IPS-NIHi11 (cell line): ENCODE data around the gene FAM200B.
A peak's percentile ranks its signal among the peaks of the same experiment; 100 is the strongest.

Experiments used
- DNase-seq: peaks from one replicate; pipeline ENCODE4 v3.0.0; 2012; ENCODE audit warnings: mixed read lengths, low spot score

The FAM200B gene

DNA sequence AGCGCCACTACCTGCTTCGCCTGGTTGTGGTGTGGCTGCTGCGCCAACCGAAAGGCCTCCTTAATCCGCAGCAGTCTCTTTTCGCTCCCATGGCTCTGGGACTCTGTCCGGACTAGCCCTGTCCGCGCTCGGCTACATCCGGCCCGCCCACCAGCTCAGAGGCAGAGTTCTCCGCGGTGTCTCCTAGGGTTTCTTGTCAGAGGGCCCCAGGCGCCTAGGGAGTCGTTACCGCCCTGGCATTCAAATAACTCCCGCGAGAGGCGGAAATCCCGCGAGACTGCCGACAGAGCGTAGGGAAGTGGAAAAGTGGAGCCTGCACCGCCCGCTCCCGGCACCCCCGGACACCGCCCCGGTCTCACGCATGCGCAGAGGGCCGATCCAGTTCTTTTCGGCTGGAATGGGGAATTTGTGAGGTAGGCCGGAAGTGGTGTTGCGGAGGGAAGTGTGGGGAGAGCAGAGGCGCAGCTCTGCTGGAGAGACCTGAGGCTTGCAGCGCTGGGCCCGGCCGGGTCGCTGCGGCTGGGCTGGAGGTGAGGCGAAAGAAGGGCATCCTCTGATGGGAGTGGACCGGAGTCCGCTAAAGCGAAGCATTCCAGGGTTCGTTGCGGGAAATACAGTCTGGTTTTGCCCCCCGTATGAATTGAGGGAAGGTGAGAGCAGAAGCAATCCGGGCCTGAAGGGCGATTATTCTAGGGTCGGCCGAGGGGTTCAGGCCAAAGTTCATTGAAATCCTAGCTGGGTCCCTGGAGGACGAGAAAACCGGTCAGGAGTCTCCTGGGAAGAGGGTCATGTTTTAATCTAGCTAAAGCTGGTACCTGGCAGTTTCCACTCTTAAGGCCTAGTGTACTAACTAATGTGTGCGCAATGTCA lies at the start of gene FAM200B:
TSS of gene FAM200B (plus strand) at position 456 of the 870 bp plus-strand sequence. CDS start 5,151 bp downstream, outside the sequence.
- peak; percentile 97 for DNase-seq

DNA sequence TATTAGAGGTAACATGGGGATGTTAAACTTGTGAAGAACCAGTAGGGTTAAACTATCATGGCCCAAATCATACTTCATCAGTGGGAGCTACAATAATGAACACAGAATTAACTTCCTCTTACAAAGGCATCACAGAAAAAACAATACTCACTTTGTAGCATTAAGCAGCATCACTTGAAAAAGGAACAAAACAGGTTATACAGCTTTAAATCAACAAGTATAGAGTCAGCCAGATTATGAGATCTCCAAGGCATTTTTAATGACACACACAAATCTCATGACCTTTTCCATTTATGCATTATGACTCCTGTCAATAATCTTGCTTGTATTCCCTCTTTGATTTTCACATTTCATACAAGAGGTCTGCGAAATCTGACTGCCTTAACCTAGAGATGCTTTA lies 44.8 kb upstream of the FAM200B start:
- DNase-seq, result no peak

DNA sequence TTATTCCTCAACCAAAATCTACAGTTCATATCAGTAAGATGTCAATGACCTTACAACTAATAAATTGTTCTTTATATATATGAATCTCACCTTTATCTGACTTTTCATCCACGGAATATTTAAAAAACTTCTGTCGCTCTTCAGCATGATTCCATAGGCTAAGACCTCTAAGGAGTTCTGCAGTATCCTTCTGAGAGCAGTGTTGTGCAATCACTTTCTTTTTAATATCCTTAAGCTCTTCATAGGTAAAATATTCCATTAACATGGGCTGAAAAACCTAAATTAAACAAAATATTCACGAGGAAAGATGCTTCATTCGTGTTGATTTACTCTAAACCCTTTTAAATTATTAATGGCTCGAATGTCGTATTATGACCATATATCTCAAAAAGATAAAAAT lies 43.2 kb upstream of the FAM200B start:
- DNase-seq, result no peak

GRCh38 chr4:15648600-15648999 lies 33.0 kb upstream of the FAM200B start:
- DNase-seq, result no peak

DNA sequence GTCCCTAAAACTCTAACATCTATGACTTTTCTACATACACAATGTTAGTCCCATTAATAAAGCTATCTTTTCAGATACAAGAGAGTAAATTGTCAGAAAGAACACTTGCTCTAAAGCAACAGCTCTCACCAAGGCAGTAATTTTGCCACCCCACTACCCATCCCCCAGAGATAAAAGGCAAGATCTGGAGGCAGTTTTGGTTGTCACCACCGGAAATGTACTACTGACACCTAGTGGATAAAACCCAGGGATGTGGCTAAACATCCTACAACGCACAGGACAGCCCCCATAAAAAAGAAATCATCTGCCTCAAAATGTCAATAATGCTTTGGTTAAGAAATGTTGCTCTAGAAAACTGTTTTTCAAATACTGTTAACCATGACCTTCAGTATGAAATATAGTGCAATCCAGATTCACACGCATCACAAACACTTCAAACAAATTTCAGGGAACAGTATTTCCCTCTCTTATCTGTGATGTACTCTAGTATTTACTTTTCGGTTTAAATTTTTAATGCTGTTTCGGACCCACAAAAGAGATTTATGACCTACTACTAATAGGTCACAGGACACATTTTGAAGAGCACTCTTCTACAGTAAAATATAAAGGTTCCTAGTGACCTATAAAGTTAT lies 31.6 kb upstream of the FAM200B start:
- DNase-seq, result peak; percentile 49

- DNase-seq, result no peak
These were observed 30.0 kb upstream of the FAM200B start for GRCh38 chr4:15651676-15652075.

- no peak for DNase-seq
These were observed 29.4 kb upstream of the FAM200B start for GRCh38 chr4:15652191-15652590.

DNA sequence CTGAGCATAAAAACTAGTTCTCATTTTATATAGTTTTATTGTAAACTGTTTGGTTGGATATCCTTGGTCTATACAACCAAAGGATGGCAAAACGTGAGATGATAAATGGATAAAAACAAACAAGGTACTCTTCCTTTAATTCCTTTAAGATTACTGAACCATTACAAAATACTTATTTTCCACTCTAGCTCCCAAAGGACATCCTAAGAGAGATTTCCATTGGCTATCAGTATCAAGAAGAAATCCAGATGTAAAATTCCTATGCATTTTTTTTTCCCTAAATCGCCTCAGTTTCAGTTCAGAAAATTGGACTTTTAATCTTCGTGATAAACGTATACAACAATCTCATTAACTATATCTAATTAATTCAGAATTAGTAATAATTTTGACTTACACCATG lies 28.8 kb upstream of the FAM200B start:
- DNase-seq, result no peak

- no peak for DNase-seq
These were observed 28.2 kb upstream of the FAM200B start for GRCh38 chr4:15653420-15653819.

DNA sequence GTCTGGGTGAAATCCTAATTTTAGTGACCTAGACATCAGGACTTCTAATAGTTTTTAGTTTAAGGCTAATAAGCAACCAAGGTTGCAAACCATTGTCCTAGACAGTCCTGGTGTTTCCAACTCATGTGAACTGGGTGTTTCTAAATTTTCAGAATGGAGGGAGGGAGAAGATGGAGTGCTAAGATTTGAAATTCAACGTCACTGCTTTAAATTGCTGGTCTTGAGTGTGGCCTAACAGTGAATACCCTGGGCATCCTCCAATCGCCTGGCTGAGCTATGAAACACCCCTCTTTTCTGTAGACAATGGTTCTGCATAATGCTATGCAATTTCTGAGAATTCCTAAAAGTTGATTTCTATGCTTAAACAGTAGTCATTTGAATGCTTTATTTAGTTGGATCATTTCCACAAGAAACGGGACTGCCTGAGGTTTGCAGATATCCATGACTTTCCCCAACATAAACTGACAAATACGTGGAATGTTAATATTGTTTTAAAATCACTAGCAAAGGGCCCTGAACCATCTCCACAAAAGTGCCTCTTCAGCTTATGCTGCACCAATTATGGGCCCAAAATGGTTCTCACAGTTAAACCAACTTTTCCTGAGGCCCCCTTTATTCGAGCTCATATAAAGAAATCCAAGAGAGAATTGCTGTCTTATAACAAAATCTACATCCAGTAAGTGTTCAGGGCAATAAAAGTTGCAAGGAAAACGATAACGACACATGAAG lies 27.6 kb upstream of the FAM200B start:
- DNase-seq, result peak; percentile 33

DNA sequence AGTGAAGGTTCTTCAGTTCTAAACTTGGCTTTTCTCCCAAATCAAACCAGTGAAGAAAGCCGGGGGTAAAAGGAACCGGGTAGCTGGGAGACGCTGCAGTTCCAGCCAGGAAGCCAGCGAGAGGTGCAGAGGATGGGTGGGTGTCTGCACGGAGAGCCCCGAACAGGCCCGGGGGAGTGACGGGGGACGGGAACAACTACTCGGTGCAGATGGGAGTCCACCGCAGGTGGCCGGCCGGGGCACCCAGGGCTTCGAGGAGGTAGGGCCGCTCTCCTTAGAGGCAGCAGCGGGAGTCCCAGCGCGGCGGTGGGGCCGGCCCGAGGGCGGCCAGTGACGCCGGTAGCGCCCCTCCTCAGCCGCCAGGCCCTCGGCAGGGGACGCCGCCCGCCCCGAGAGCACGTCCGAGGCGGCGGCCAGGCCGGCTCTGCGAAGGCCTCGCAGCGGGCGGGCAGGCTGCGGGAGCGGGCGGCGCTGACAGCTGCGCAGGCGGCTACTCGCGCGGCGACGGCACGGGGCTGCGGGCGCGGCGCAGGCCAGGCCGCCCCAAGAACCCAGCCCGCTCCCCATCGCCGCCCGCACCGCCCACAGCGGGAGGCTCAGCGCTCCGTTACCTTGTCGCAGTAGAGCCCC lies 26.9 kb upstream of the FAM200B start:
- peak; percentile 75 for DNase-seq

- DNase-seq, result peak; percentile 98
These were observed 26.2 kb upstream of the FAM200B start, which contains the start of gene FBXL5 for GRCh38 chr4:15655223-15656037. TSS of gene FBXL5 (minus strand) at chr4:15655357. CDS start at chr4:15655287, 70 bp downstream.

GRCh38 chr4:15656038-15656470 lies 25.6 kb upstream of the FAM200B start:
- DNase-seq, result peak; percentile 8

DNA sequence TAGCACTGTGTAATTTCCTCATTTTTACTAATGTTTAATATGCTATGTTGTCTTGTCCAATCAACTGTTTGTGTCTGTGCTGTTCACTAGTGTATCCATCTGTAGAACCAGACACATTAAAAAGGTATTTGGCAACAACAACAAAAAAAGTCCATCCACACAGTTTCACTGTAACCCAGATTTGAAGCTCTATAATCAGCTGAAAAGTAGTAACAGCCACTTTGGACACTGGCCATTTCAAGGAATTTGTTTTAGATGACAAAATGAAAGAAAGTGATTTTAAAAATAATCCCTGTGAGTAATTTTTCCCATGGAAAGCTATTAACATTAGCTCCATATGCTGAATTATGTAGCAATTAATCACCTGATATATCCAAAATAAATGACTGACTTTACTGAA lies 24.3 kb upstream of the FAM200B start:
- DNase-seq, result no peak

GRCh38 chr4:15658136-15658770 lies 23.4 kb upstream of the FAM200B start:
- no peak for DNase-seq

DNA sequence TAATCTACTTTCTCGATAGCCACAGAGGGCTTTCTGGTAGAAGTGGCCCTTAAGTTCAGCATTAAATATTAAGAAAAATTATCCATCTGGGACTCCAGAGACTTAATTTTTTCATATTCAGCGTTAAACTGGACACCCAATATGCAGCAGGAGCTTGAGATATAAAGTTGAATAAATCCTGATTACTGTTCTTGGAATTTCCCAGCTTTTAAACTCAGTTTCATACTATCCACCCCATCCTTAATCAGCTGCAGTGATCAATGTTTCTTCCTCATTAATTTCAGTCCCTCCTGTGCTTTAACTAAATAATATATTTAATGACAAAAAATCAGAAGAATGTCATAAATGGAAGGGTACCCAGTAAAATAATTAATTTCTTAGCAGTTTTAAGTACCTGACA lies 22.8 kb upstream of the FAM200B start:
- DNase-seq, result no peak

DNA sequence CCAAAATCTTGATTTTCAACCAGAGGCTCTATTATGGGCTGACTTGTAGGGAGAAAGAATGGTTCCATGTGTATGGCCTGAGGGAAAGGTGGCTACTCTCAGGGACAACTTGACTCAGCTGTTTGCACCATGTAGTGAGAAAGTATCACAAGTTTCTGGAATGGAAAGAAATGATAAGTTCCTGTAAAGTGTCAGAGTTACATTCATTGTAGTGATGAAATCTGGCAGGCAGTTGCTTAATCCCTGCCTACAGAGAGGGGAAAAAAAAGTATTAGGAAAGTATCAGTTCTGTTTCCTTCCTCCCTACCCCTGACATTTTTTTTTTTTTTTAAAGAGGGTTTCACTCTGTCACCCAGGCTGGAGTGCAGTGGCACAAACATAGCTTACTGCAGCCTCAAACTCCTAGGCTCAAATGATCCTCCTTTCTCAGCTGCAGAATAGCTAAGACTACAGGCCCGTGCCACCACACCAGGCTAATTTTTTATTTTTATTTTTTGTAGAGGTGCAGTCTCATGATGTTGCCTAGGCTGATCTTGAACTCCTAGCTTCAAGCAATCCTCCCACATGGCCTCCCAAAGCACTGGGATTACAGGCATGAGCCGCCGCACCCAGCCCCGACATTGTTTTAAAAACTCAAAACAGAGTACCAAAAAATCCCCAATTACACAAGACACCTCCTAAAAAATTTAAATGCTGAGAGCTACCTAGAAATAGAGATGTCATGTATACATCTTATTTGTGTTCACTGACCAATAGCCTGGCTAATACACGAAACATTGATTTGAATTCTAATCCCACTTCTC lies 21.7 kb upstream of the FAM200B start:
- no peak for DNase-seq

DNA sequence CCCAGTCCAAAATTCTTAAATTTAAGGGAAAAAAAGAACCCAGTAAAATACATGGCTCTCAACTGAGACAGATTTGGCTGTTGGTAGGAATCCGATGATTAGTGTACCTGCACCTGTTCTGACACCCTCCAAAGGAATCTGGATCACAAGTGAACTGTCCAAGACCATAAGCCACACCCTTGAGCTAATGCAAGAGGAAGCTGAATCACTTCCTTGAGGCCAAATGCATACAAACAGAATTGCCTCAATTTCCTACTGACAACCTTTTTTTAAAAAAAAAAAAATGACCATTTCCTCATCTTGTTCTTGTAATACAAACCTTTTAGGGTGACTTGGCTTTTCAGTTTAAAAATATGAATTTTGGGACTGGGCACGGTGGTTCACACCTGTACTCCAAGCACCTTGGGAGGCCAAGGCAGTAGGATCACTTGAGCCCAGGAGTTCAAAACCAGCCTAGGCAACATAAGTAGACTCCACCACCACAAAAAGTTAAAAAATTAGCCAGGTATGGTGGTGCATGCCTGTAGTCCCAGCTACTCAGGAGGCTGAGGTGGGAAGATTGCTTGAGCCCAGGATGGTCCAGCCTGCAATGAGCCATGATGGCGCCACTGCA lies 15.8 kb upstream of the FAM200B start:
- DNase-seq, result no peak

GRCh38 chr4:15667006-15667405 lies 14.6 kb upstream of the FAM200B start:
- DNase-seq, result no peak
